H9 (cell line): ENCODE results near the gene CATSPER1. TPM values are rescaled to one million over a fixed set of nuclear protein-coding genes. Genes with fewer than 3 reads are reported as not detected.

Experiments
- DNase-seq: peaks from one replicate; pipeline ENCODE4 v3.0.0-alpha.2; 2017
- H2AFZ ChIP-seq: one replicate; pipeline ENCODE4 v1.6.1; 2013; ENCODE audit warnings: mild to moderate bottlenecking, low read length, control low read depth, moderate library complexity
- H2AK5ac ChIP-seq: 2 replicates; pipeline ENCODE4 v1.6.1; 2013; ENCODE audit warnings: low read length, control low read depth, mixed read lengths; ENCODE audit not compliant: insufficient read length
- H2BK120ac ChIP-seq: one replicate; pipeline ENCODE4 v1.6.1; 2013; ENCODE audit warnings: low read depth, mild to moderate bottlenecking, low read length, control low read depth, inconsistent platforms; ENCODE audit not compliant: poor library complexity, severe bottlenecking
- H2BK12ac ChIP-seq: 2 replicates; pipeline ENCODE4 v1.6.1; 2013; ENCODE audit warnings: low read length, control low read depth, mixed read lengths, low read depth; ENCODE audit not compliant: insufficient read length
- H2BK15ac ChIP-seq: 2 replicates; pipeline ENCODE4 v1.6.1; 2013; ENCODE audit warnings: low read depth, low read length, control low read depth
- H2BK20ac ChIP-seq: one replicate; pipeline ENCODE4 v1.6.1; 2013; ENCODE audit warnings: low read depth, mild to moderate bottlenecking, low read length, control low read depth, inconsistent platforms; ENCODE audit not compliant: poor library complexity, severe bottlenecking
- H2BK5ac ChIP-seq: 2 replicates; pipeline ENCODE4 v1.6.1; 2013; ENCODE audit warnings: low read length, control low read depth, mixed read lengths; ENCODE audit not compliant: insufficient read length
- H3K14ac ChIP-seq: 2 replicates; pipeline ENCODE4 v1.6.1; 2013; ENCODE audit warnings: low read length, control low read depth; ENCODE audit not compliant: insufficient read depth
- H3K18ac ChIP-seq: 2 replicates; pipeline ENCODE4 v1.6.1; 2013; ENCODE audit warnings: low read depth, mild to moderate bottlenecking, mixed read lengths, low read length, control low read depth; ENCODE audit not compliant: insufficient read length
- H3K23ac ChIP-seq: 2 replicates; pipeline ENCODE4 v1.6.1; 2013; ENCODE audit warnings: low read length, control low read depth, mixed read lengths, low read depth; ENCODE audit not compliant: insufficient read length
- H3K23me2 ChIP-seq: 2 replicates; pipeline ENCODE4 v1.6.1; 2013; ENCODE audit warnings: low read depth, mild to moderate bottlenecking, mixed read lengths, low read length, control low read depth; ENCODE audit not compliant: insufficient read length, poor library complexity, severe bottlenecking
- H3K27ac ChIP-seq: 2 replicates; pipeline ENCODE4 v1.5.1; 2013; ENCODE audit warnings: low read length, control low read depth, mixed read lengths, low read depth; ENCODE audit not compliant: insufficient read length
- H3K27me3 ChIP-seq: 2 replicates; pipeline ENCODE4 v1.6.1; 2013; ENCODE audit warnings: low read length, control low read depth, inconsistent platforms; ENCODE audit not compliant: insufficient read depth
- H3K4ac ChIP-seq: 2 replicates; pipeline ENCODE4 v1.6.1; 2013; ENCODE audit warnings: low read depth, mild to moderate bottlenecking, control low read depth, inconsistent platforms, low read length, moderate library complexity
- H3K4me1 ChIP-seq: 2 replicates; pipeline ENCODE4 v1.6.1; 2013; ENCODE audit warnings: low read length, control low read depth, inconsistent platforms; ENCODE audit not compliant: insufficient read depth
- H3K4me2 ChIP-seq: 2 replicates; pipeline ENCODE4 v1.6.1; 2013; ENCODE audit warnings: low read length, control low read depth, mixed read lengths; ENCODE audit not compliant: insufficient read length, insufficient read depth
- H3K56ac ChIP-seq: 2 replicates; pipeline ENCODE4 v1.6.1; 2013; ENCODE audit warnings: low read depth, mild to moderate bottlenecking, mixed read lengths, low read length, control low read depth; ENCODE audit not compliant: insufficient read length
- H3K79me1 ChIP-seq: 2 replicates; pipeline ENCODE4 v1.6.1; 2013; ENCODE audit warnings: low read depth, mild to moderate bottlenecking, moderate library complexity, low read length, control low read depth, inconsistent platforms; ENCODE audit not compliant: insufficient read depth, poor library complexity, severe bottlenecking
- H3K79me2 ChIP-seq: 2 replicates; pipeline ENCODE4 v1.6.1; 2013; ENCODE audit warnings: low read length, control low read depth, inconsistent platforms; ENCODE audit not compliant: insufficient read depth
- H3K9ac ChIP-seq: 2 replicates; pipeline ENCODE4 v1.6.1; 2013; ENCODE audit warnings: low read length, control low read depth, mixed read lengths; ENCODE audit not compliant: insufficient read length; ENCODE audit errors: extremely low read depth
- H3K9me3 ChIP-seq: one replicate; pipeline ENCODE4 v1.6.1; 2013; ENCODE audit warnings: low read depth, low read length, inconsistent platforms; ENCODE audit not compliant: control insufficient read depth
- H3T11ph ChIP-seq: one replicate; pipeline ENCODE4 v1.6.1; 2013; ENCODE audit warnings: mild to moderate bottlenecking, low read length, control low read depth, inconsistent platforms
- H4K20me1 ChIP-seq: one replicate; pipeline ENCODE4 v1.6.1; 2013; ENCODE audit not compliant: control insufficient read depth, insufficient read length, insufficient read depth
- H4K5ac ChIP-seq: 2 replicates; pipeline ENCODE4 v1.6.1; 2013; ENCODE audit warnings: low read depth, mild to moderate bottlenecking, mixed read lengths, low read length, control low read depth; ENCODE audit not compliant: insufficient read length
- H4K8ac ChIP-seq: replicated peaks from 2 replicates; pipeline ENCODE4 v1.6.1; 2013; ENCODE audit warnings: low read length, control low read depth, mixed read lengths, low read depth; ENCODE audit not compliant: insufficient read length
- H4K91ac ChIP-seq: 2 replicates; pipeline ENCODE4 v1.6.1; 2013; ENCODE audit warnings: low read depth, mild to moderate bottlenecking, moderate library complexity, mixed read lengths, low read length, control low read depth; ENCODE audit not compliant: insufficient read length
- H3K27ac Mint-ChIP-seq, 3 experiments: 2 replicates in 2 of 3; 3 replicates in 1 of 3; pipeline ENCODE4 v1.8.0; 2020 to 2021; ENCODE audit warnings: mixed read lengths in 3 of 3, mild to moderate bottlenecking in 1 of 3, moderate library complexity in 1 of 3
- H3K27me3 Mint-ChIP-seq: 2 replicates; pipeline ENCODE4 v1.8.0; 2021; ENCODE audit warnings: low read depth, mild to moderate bottlenecking, moderate library complexity, mixed read lengths
- H3K36me3 Mint-ChIP-seq, 3 experiments: 2 replicates in 2 of 3; 3 replicates in 1 of 3; pipeline ENCODE4 v1.8.0; 2020 to 2021; ENCODE audit warnings: low read depth in 3 of 3, mixed read lengths in 3 of 3; ENCODE audit not compliant: insufficient read depth in 1 of 3
- H3K4me1 Mint-ChIP-seq, 2 experiments: 2 replicates each; pipeline ENCODE4 v1.8.0; 2020; ENCODE audit warnings: mixed read lengths in 2 of 2
- H3K4me3 Mint-ChIP-seq, 2 experiments: 2 replicates in 1 of 2; 3 replicates in 1 of 2; pipeline ENCODE4 v1.8.0; 2020 to 2021; ENCODE audit warnings: mild to moderate bottlenecking in 2 of 2, mixed read lengths in 2 of 2, moderate library complexity in 1 of 2
- H3K9me3 Mint-ChIP-seq, 2 experiments: 2 replicates in 1 of 2; 3 replicates in 1 of 2; pipeline ENCODE4 v1.8.0; 2020; ENCODE audit warnings: mild to moderate bottlenecking in 2 of 2, mixed read lengths in 2 of 2, moderate library complexity in 1 of 2
- WGBS: extraction: QIAGEN DNeasy Blood & Tissue Kit; methylation state at CpG from one replicate; pipeline ENCODE4 v1.1.7; 2013; ENCODE audit warnings: missing lambda C conversion rate, low lambda C conversion rate, mixed read lengths; ENCODE audit not compliant: insufficient read length; ENCODE audit errors: extremely low coverage; 5-methylcytosine and 5-hydroxymethylcytosine counted together
- total RNA-seq: library from RNA; stranded (reverse); gene quantifications from 2 replicates; pipeline ENCODE4 v1.2.1, GENCODE V29; 2021
- TF ChIP-seq, protein P1 (sequence below): fragments of 200-600 bp; sonication (generic); conservative IDR thresholded peaks from 3 replicates; pipeline ENCODE4 v1.8.0; 2021; ENCODE audit warnings: antibody characterized with exemption, mild to moderate bottlenecking

CATSPER1 gene
- total RNA-seq, 1 experiment from 2014 or later = not detected

GRCh38 chr11:66012371-66012945 lies 13.8 kb downstream of the CATSPER1 start:
- H2AK5ac ChIP-seq = no peak overlapping the region
- TF ChIP-seq, protein P1, sequence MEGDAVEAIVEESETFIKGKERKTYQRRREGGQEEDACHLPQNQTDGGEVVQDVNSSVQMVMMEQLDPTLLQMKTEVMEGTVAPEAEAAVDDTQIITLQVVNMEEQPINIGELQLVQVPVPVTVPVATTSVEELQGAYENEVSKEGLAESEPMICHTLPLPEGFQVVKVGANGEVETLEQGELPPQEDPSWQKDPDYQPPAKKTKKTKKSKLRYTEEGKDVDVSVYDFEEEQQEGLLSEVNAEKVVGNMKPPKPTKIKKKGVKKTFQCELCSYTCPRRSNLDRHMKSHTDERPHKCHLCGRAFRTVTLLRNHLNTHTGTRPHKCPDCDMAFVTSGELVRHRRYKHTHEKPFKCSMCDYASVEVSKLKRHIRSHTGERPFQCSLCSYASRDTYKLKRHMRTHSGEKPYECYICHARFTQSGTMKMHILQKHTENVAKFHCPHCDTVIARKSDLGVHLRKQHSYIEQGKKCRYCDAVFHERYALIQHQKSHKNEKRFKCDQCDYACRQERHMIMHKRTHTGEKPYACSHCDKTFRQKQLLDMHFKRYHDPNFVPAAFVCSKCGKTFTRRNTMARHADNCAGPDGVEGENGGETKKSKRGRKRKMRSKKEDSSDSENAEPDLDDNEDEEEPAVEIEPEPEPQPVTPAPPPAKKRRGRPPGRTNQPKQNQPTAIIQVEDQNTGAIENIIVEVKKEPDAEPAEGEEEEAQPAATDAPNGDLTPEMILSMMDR = no peak
- Mint-ChIP-seq H3K27me3 (no peaks in the 10 kb centered on the region; the same call in 1 of the 2 replicates), H3K27ac (no peak overlapping the region), H3K36me3 (no peaks in the 10 kb centered on the region), H3K4me3 (no peak overlapping the region), H3K9me3 (no peaks in the 10 kb centered on the region), H3K4me1 (peaks cover 8 to 20% of the 10 kb centered on the region in 2 experiments)
- WGBS = no CpG with 5 or more reads among the region's 12 CpGs
- no peak for DNase-seq
- peaks cover 8% of the 10 kb centered on the region for H3K23me2 ChIP-seq
- H3K4me2 ChIP-seq = peak overlapping the region; percentile 38
- H3K9ac ChIP-seq = no peak overlapping the region
- no peak overlapping the region for H2BK15ac ChIP-seq
- H3K79me1 ChIP-seq = no peaks in the 10 kb centered on the region
- H3K23ac ChIP-seq = no peak overlapping the region
- no peak overlapping the region for H3K56ac ChIP-seq
- no peak overlapping the region for H2AFZ ChIP-seq
- H3K14ac ChIP-seq = no peak overlapping the region
- no peak overlapping the region for H2BK120ac ChIP-seq
- no peaks in the 10 kb centered on the region for H4K20me1 ChIP-seq
- no peak overlapping the region for H3K27ac ChIP-seq
- no peak overlapping the region for H3K4ac ChIP-seq
- H3T11ph ChIP-seq = no peak overlapping the region
- no peak overlapping the region for H2BK12ac ChIP-seq
- no peak overlapping the region for H4K5ac ChIP-seq
- peaks cover 4% of the 10 kb centered on the region; the same call in 1 of the 2 replicates for H3K27me3 ChIP-seq
- H3K18ac ChIP-seq = no peak overlapping the region
- no peaks in the 10 kb centered on the region for H3K79me2 ChIP-seq
- no peak overlapping the region for H2BK20ac ChIP-seq
- H4K91ac ChIP-seq = no peak overlapping the region
- no peaks in the 10 kb centered on the region for H3K9me3 ChIP-seq
- no peaks in the 10 kb centered on the region for H3K4me1 ChIP-seq
- no peak overlapping the region for H2BK5ac ChIP-seq
- no peak overlapping the region for H4K8ac ChIP-seq
